Breast epithelium (tissue), 4 donors: ENCODE measurements around the gene NDUFS3. TPM values are rescaled to one million over a fixed set of nuclear protein-coding genes. Genes with fewer than 3 reads are reported as not detected.
A peak's percentile ranks its signal among the peaks of the same experiment; 100 is the strongest.

ENCODE experiments used
- DNase-seq, 2 donors: peaks; one replicate each; pipeline ENCODE4 v3.0.0-alpha.2; 2019; ENCODE audit warnings: low spot score in 2 of 2
- H3K27ac ChIP-seq, 2 donors: fragments of 200-600 bp; sonication (generic) in 1 of 2; one replicate each; pipeline ENCODE4 v1.5.1; 2016 to 2019; ENCODE audit warnings: mild to moderate bottlenecking in 1 of 2
- H3K27me3 ChIP-seq, 2 donors: fragments of 200-600 bp; sonication (generic) in 1 of 2; one replicate each; pipeline versions ENCODE4 v1.5.1 to v1.6.0; 2017 to 2019; ENCODE audit warnings: control low read depth in 1 of 2, mild to moderate bottlenecking in 1 of 2
- H3K36me3 ChIP-seq: fragments of 200-600 bp; one replicate; pipeline ENCODE4 v1.5.1; 2019
- H3K4me1 ChIP-seq, 2 donors: fragments of 200-600 bp; sonication (generic); one replicate each; pipeline ENCODE4 v1.5.1; 2016 to 2019; ENCODE audit warnings: control low read depth in 1 of 2
- H3K4me3 ChIP-seq, 3 donors: fragments of 200-600 bp; sonication (generic); 1 replicate in 2 of 3; 2 replicates in 1 of 3; pipeline ENCODE4 v1.5.1; 2016 to 2019; ENCODE audit warnings: mild to moderate bottlenecking in 3 of 3, moderate library complexity in 2 of 3
- H3K9me3 ChIP-seq, 2 donors: fragments of 200-600 bp; sonication (generic) in 1 of 2; one replicate each; pipeline ENCODE4 v1.5.1; 2016 to 2019; ENCODE audit warnings: control low read depth in 1 of 2
- CTCF ChIP-seq, 3 donors: fragments of 450-650 bp; IDR thresholded peaks; one replicate each; pipeline ENCODE4 v1.5.1; 2016 to 2017; ENCODE audit warnings: antibody characterized with exemption in 3 of 3, mild to moderate bottlenecking in 3 of 3, moderate library complexity in 3 of 3
- POLR2A ChIP-seq: fragments of 450-650 bp; IDR thresholded peaks from one replicate; pipeline ENCODE4 v1.6.1; 2016; ENCODE audit warnings: antibody characterized with exemption, mild to moderate bottlenecking, moderate library complexity
- POLR2AphosphoS5 ChIP-seq, 3 donors: sonication (generic); formaldehyde crosslinking; IDR thresholded peaks; one replicate each; pipeline ENCODE4 v1.6.1; 2017; ENCODE audit warnings: antibody characterized with exemption in 3 of 3
- intact Hi-C: fragments of 100-400 bp; cut with DNase I; formaldehyde crosslinking; loops from one replicate; pipeline ENCODE4 v1.15.1; 2023; ENCODE audit warnings: low total_unique reads
- total RNA-seq, 3 donors: library from RNA; depleted of rRNA; stranded (reverse); fragments of >200 nt; gene quantifications; one replicate each; pipeline ENCODE4 v1.1.0, GENCODE V29; 2016

Gene NDUFS3
- total RNA-seq, 3 donors from 2014 or later = 49.0 to 59.7 (median 49.2) TPM

- peak overlapping the region in 1 of 3 donors; percentile 21 for H3K4me3 ChIP-seq
- no peaks in the 10 kb centered on the region for H3K36me3 ChIP-seq
- H3K27ac ChIP-seq = peak overlapping the region in 1 of 2 donors; percentile 72
- TF ChIP-seq POLR2AphosphoS5 (IDR thresholded peaks at IDR 0.05) (no peak), POLR2A (no peak), CTCF (IDR thresholded peaks at IDR 0.05) (no peak)
- no peaks in the 10 kb centered on the region for H3K4me1 ChIP-seq
- no peak for DNase-seq
- intact Hi-C loops = no loop called here
- H3K27me3 ChIP-seq = peaks cover 0 to 2% of the 10 kb centered on the region in 2 donors
- no peaks in the 10 kb centered on the region for H3K9me3 ChIP-seq
These were observed 9.0 kb downstream of the NDUFS3 start for GRCh38 chr11:47587723-47588326.

DNA sequence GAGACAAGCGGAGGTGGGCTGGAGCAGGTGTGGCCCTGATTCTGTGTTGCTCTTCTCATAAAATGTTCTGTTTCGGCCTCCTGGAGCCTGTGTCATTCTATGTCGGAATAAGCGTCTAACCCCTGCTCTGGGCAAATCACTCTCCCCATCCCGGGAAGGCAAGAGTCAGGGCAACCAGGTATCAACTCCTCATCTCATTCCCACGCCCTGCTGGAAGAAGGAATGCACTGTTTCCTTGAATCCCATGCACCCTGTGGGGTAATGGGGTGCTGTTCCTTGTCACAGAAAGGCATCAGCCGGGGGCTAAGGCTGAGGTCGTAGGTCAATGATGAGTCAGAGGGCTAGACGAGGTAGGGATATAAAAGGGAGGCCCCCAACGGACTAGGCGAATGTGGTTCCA is 10.2 kb downstream of the NDUFS3 start:
- Histone ChIP-seq H3K27me3 (peaks cover 0 to 15% of the 10 kb centered on the region in 2 donors), H3K4me1 (peaks cover 0 to 5% of the 10 kb centered on the region in 2 donors), H3K4me3 (peak overlapping the region; percentile 9 to 72 (median 58)), H3K36me3 (no peaks in the 10 kb centered on the region), H3K9me3 (no peaks in the 10 kb centered on the region), H3K27ac (peak overlapping the region; percentile 33 to 75)
- intact Hi-C loops = no loop called here
- no peak for DNase-seq
- TF ChIP-seq CTCF (IDR thresholded peaks at IDR 0.05) = no peak
- TF ChIP-seq POLR2A = no peak
- TF ChIP-seq POLR2AphosphoS5 (IDR thresholded peaks at IDR 0.05) = no peak

DNA sequence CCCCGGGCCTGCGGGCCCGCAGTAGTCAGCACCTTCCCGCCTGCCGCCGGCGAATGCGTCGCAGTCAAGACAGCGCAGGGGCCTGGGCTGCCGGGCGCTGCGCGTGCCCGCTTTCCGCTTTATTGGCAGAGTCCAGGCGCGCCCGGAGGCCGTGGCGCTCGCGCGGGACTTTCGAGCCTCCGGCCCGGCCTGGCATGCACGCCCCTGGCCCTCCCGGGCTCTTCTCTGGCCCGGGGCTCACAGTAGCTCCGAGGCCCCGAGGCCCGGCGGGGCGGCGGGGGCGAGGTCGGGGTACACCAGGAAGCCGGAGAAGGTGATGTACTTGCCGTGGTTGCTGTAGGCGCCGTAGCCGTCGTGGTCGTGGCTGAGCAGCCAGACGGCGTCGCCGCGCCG is 10.7 kb downstream of the NDUFS3 start:
- Histone ChIP-seq H3K27me3 (peaks cover 0 to 20% of the 10 kb centered on the region in 2 donors), H3K9me3 (no peaks in the 10 kb centered on the region), H3K27ac (peak overlapping the region; percentile 33 to 75), H3K4me3 (peak overlapping the region; percentile 9 to 72 (median 58)), H3K4me1 (peaks cover 0 to 6% of the 10 kb centered on the region in 2 donors), H3K36me3 (no peaks in the 10 kb centered on the region)
- TF ChIP-seq POLR2A (no peak), POLR2AphosphoS5 (IDR thresholded peaks at IDR 0.05) (no peak), CTCF (IDR thresholded peaks at IDR 0.05) (no peak)
- DNase-seq = no peak
- intact Hi-C loops = no loop called here

GRCh38 chr11:47589977-47590861 is 11.3 kb downstream of the NDUFS3 start:
- H3K27ac ChIP-seq = peak overlapping the region; percentile 33 to 75
- peak overlapping the region; percentile 9 to 72 (median 58) for H3K4me3 ChIP-seq
- H3K27me3 ChIP-seq = peaks cover 0 to 21% of the 10 kb centered on the region in 2 donors
- TF ChIP-seq POLR2A (no peak), POLR2AphosphoS5 (IDR thresholded peaks at IDR 0.05) (no peak), CTCF (IDR thresholded peaks at IDR 0.05) (no peak)
- no peaks in the 10 kb centered on the region for H3K9me3 ChIP-seq
- H3K36me3 ChIP-seq = no peaks in the 10 kb centered on the region
- DNase-seq = no peak
- intact Hi-C loops = no loop called here
- peaks cover 0 to 6% of the 10 kb centered on the region in 2 donors for H3K4me1 ChIP-seq

DNA sequence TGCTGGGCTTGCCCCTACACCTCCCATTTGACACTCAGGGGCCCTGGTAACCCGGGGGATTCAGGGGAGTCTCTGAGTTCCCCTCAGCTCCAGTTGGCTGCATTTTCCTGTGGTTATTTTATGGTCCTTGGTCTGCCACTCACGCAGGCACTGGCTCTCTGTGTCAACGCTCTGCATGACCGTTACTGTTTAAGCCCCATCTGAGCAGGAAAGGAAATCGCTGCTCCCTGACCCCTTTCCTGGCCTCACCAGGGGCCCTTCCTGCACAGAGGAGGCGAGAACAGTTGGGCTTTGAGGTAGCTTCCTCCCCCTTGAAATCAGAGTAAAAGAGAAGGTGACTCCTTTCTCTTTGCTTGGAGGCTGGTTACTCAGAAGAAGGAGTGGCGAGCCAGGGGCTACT is 12.9 kb downstream of the NDUFS3 start:
- intact Hi-C loops = no loop called here
- TF ChIP-seq POLR2A (no peak), CTCF (IDR thresholded peaks at IDR 0.05) (no peak), POLR2AphosphoS5 (IDR thresholded peaks at IDR 0.05) (no peak)
- H3K4me3 ChIP-seq = no peak overlapping the region
- no peaks in the 10 kb centered on the region for H3K9me3 ChIP-seq
- no peak for DNase-seq
- H3K36me3 ChIP-seq = no peaks in the 10 kb centered on the region
- no peak overlapping the region for H3K27ac ChIP-seq
- H3K27me3 ChIP-seq = peaks cover 0 to 21% of the 10 kb centered on the region in 2 donors
- H3K4me1 ChIP-seq = peaks cover 0 to 6% of the 10 kb centered on the region in 2 donors
